PC-3 (cell line): ENCODE measurements around the gene SPATA31A7.
"Not testable (repeated sequence)": the region's sequence is repeated elsewhere in the genome, so short reads cannot be mapped to it uniquely, and the experiment has no call there.

Experiments
- EZH2 ChIP-seq: fragments of 300-600 bp; sonication (generic); IDR thresholded peaks from one replicate; pipeline ENCODE4 v1.6.1; 2017; ENCODE audit warnings: antibody characterized with exemption, mild to moderate bottlenecking, low read length; ENCODE audit not compliant: unreplicated experiment
- EZH2phosphoT487 ChIP-seq: fragments of 300-600 bp; sonication (generic); IDR thresholded peaks from 2 replicates; pipeline ENCODE4 v1.6.1; 2018; ENCODE audit warnings: mild to moderate bottlenecking, antibody characterized with exemption, low read length, borderline replicate concordance
- TF ChIP-seq, protein P1 (sequence below): fragments of 300-600 bp; sonication (generic); conservative IDR thresholded peaks from 2 replicates; pipeline ENCODE4 v1.5.1; 2017; ENCODE audit warnings: antibody characterized with exemption, low read depth, mild to moderate bottlenecking, low read length

GRCh38 chr9:61226438-61226837 is 36.6 kb downstream of the SPATA31A7 start:
- TF ChIP-seq, protein P1, sequence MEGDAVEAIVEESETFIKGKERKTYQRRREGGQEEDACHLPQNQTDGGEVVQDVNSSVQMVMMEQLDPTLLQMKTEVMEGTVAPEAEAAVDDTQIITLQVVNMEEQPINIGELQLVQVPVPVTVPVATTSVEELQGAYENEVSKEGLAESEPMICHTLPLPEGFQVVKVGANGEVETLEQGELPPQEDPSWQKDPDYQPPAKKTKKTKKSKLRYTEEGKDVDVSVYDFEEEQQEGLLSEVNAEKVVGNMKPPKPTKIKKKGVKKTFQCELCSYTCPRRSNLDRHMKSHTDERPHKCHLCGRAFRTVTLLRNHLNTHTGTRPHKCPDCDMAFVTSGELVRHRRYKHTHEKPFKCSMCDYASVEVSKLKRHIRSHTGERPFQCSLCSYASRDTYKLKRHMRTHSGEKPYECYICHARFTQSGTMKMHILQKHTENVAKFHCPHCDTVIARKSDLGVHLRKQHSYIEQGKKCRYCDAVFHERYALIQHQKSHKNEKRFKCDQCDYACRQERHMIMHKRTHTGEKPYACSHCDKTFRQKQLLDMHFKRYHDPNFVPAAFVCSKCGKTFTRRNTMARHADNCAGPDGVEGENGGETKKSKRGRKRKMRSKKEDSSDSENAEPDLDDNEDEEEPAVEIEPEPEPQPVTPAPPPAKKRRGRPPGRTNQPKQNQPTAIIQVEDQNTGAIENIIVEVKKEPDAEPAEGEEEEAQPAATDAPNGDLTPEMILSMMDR = not testable (repeated sequence)
- not testable (repeated sequence) for TF ChIP-seq EZH2phosphoT487, EZH2
